SHP77 treated with DMSO at 0.1 percent for 48 hours (cell line): ENCODE measurements around the gene SMC6.

ENCODE experiments used
- DNase-seq: peaks from one replicate; lab custom pipeline; 2025; lab: John Stamatoyannopoulos, UW

The SMC6 gene

GRCh38 chr2:17646838-17647701 lies 106.5 kb downstream of the SMC6 start:
- DNase-seq: no peak

- DNase-seq: peak; percentile 28
These were observed 107.5 kb downstream of the SMC6 start for GRCh38 chr2:17646081-17646554.

- no peak for DNase-seq
These were observed 108.5 kb downstream of the SMC6 start for GRCh38 chr2:17644997-17645720.

- no peak for DNase-seq
These were observed 110.5 kb downstream of the SMC6 start for GRCh38 chr2:17643031-17643615.

- DNase-seq: no peak
These were observed 113.2 kb downstream of the SMC6 start for GRCh38 chr2:17640406-17640805.

DNA sequence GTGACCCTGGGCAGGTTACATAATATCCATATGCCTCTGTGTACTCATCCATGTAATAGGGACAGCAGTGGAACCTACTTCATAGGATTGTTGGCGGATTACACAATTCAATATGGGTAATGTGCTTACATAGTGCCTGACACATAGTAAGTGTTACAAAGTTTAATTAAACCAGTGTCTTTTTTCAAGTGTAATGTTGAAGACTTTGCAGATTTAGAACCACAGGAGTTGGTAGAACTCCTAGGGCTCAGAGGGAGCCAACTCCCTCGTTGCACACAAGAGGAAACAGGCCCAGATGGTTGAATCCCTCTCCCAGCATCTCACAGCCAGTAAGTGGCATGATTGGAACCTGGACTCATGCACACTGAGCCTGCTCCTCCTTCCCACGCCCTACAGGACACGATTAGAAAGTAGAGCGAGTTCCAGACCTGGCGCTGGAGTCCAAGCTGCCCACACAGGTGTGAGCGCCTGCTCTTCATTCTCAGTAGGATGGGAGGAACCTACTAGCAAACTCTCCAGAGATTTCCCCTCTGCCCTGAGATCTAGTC lies 115.3 kb downstream of the SMC6 start:
- no peak for DNase-seq

GRCh38 chr2:17637131-17637906 lies 116.3 kb downstream of the SMC6 start:
- no peak for DNase-seq

DNA sequence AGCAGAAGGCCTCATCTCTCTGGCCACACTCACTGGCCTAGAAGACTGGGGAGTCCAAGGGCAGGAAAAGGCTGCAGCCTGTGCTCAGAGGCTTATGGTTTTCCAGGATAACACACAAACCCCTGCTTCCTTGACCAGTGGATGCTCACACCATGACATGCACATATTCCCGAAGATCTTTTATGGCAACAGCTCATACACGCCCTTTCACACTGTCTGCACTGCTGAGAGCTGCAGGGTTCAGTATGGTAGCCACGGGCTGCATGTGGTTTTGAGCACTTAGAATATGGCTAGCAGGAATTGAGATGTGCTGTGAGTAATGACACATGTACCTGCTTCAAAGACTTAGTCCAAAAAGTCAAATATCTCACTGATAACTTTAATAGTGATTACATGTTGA lies 117.4 kb downstream of the SMC6 start:
- no peak for DNase-seq

- no peak for DNase-seq
These were observed 118.6 kb downstream of the SMC6 start for GRCh38 chr2:17634997-17635396.

DNA sequence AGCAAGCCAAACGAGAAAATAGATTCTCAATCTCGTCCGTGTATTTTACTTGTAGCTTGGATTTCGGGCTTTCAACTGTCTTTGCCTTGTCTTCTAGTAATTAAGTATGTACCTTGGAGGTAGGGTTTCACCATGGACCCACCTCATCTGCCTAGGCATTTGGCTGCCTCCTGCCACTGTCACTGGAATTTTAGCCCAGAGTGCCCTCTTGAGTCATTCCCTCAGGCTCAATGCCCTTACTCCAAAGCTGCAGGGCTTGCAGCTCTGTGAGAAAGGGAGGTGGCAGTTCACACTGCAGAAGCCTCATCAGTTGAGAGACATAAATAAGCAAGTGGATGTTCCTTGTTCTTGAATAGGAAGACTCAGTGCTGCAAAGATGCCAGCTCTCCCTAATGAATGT lies 123.5 kb downstream of the SMC6 start:
- DNase-seq: no peak

GRCh38 chr2:17628349-17629261 lies 125.0 kb downstream of the SMC6 start:
- no peak for DNase-seq

GRCh38 chr2:17627434-17627833 lies 126.2 kb downstream of the SMC6 start:
- no peak for DNase-seq

DNA sequence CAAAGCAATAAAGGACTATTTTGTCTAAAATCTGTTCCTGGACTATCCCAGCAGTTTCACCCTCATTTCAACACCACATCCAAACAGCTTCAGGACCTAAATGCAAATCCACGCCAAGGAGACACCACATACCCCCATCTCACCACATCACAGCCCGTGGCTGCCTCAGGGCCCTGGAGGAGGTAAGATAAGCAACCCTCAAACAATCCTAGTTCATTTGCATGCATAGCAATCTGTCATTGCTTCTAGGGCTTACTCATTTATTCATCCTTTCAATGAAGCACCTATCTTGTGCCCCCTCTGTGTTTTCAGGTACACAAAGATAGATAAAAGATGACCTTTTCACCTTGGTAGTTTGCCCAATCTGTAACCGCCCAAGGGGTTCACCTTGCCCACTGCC lies 126.6 kb downstream of the SMC6 start:
- DNase-seq: no peak

DNA sequence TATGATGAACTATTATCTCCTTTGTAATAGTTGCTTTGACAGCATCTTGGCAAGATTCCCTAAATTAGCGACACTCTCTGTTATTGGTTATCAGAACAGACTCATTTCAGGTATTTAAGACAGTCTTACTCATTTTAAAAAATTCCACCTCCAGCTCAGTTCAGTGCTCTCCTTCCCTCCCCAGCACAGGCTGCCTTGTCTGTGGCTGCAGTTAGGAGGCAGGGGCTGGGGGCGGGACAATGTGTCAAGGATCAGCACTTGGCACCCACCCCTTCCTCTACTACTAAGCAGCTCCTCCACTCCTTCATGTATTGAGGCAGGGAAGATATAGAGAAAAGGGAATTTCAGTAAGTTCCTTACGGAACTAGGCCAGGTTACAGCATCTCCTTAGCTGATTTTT lies 128.2 kb downstream of the SMC6 start:
- DNase-seq: no peak

- no peak for DNase-seq
These were observed 131.8 kb downstream of the SMC6 start for GRCh38 chr2:17621781-17622180.

DNA sequence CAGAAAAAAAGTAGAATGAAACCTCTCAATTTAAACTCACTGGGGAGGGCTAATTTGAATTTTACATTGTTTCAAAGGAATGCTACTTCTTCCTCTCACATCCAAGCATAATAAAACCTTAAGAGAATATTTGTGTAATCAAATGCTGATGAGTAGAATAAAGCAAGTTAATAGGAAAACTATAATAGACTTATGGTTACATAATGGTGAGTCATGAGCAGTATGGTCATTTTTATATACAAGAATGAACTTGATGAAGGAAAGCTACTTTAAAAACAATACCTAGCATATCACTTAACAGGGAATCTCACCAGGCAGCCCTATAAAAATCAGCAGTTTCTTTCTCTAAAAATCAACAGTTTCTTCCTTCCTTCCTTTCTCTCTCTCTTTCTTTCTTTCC lies 132.8 kb downstream of the SMC6 start:
- no peak for DNase-seq

GRCh38 chr2:17620280-17620679 lies 133.3 kb downstream of the SMC6 start:
- DNase-seq: no peak

DNA sequence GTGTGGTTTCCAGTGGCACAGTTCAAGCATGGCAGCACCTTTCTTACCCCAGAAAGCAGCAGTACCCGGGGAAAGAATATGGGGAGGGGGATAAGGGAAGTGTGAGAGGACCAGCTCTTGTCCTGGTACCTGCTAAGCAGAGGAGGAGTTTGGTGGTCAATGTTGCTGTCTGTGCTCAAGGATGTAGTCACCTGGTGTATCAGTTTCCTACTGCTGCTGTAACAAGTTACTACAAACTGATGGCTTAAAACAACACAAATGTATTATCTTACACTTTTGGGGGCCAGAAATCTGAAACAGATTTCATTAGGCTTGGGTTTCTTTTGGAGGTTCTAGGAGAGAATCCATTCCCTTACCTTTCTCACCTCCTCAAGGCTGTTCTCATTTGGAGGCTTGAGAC lies 135.7 kb downstream of the SMC6 start:
- no peak for DNase-seq

- DNase-seq: no peak
These were observed 136.1 kb downstream of the SMC6 start for GRCh38 chr2:17617516-17617915.

- DNase-seq: no peak
These were observed 137.2 kb downstream of the SMC6 start for GRCh38 chr2:17616405-17616804.
